Measurements from ENCODE around the gene SERPINA1.

GRCh38 chr14:94332587-94332986 is 55.8 kb downstream of the SERPINA1 start:
- TF ChIP-seq SIN3A (IDR thresholded peaks at IDR 0.05; ENCODE audit: borderline replicate concordance, insufficient read depth, low read length) (no peak), POLR2AphosphoS5 (IDR thresholded peaks at IDR 0.05; ENCODE audit: low read depth, low read length) (no peak)

Data from PFSK-1 (cell line).